PC-9 (cell line): ENCODE measurements around the gene GPR37L1. TPM values are rescaled to one million over a fixed set of nuclear protein-coding genes. Genes with fewer than 3 reads are reported as not detected.

Experiments used
- BruUV-seq: library from RNA; stranded (reverse); fragments of 400-500 nt; replicated peaks from 2 replicates; lab custom pipeline; 2021; lab: Mats Ljungman, UMichigan
- CTCF ChIA-PET: fragments of 300-600 bp; sonication (Branson Sonifier 250); formaldehyde crosslinking; loops from one replicate; lab custom pipeline; 2022; ENCODE audit warnings: antibody characterized with exemption; lab: Charles Lee
- POLR2A ChIA-PET: fragments of 300-600 bp; sonication (Branson Sonifier 250); formaldehyde crosslinking; loops from one replicate; lab custom pipeline; 2022; ENCODE audit warnings: antibody characterized with exemption; ENCODE audit not compliant: unreplicated experiment; lab: Charles Lee
- DNase-seq, 2 experiments: peaks; one replicate each; pipeline versions ENCODE4 v3.0.0 to v3.0.0-alpha.2; 2015 to 2022; ENCODE audit warnings: mixed read lengths in 1 of 2
- H2AFZ ChIP-seq: fragments of 200-600 bp; sonication (generic); 2 replicates; pipeline ENCODE4 v1.8.1; 2017; ENCODE audit warnings: antibody characterized with exemption
- H3F3A ChIP-seq: fragments of 200-600 bp; sonication (generic); 2 replicates; pipeline ENCODE4 v1.8.1; 2017; ENCODE audit warnings: antibody characterized with exemption, mild to moderate bottlenecking, low read depth; ENCODE audit not compliant: insufficient read depth
- H3K27ac ChIP-seq: fragments of 200-600 bp; sonication (generic); 2 replicates; pipeline ENCODE4 v1.6.1; 2016; ENCODE audit warnings: mixed run types
- H3K27me3 ChIP-seq: fragments of 200-600 bp; sonication (generic); 2 replicates; pipeline ENCODE4 v1.6.1; 2016; ENCODE audit warnings: low read depth, mixed run types; ENCODE audit not compliant: insufficient read depth
- H3K36me3 ChIP-seq: fragments of 200-600 bp; sonication (generic); 2 replicates; pipeline ENCODE4 v1.6.1; 2016; ENCODE audit warnings: low read depth, mixed run types
- H3K4me1 ChIP-seq: fragments of 200-600 bp; sonication (generic); replicated peaks from 2 replicates; pipeline ENCODE4 v1.6.1; 2016; ENCODE audit warnings: mixed run types; ENCODE audit not compliant: insufficient read depth
- H3K4me2 ChIP-seq: fragments of 200-600 bp; sonication (generic); 2 replicates; pipeline ENCODE4 v1.6.1; 2017; ENCODE audit warnings: mixed run types
- H3K4me3 ChIP-seq: fragments of 200-600 bp; sonication (generic); 2 replicates; pipeline ENCODE4 v1.6.1; 2016; ENCODE audit warnings: mixed run types
- H3K79me2 ChIP-seq: fragments of 200-600 bp; sonication (generic); 2 replicates; pipeline ENCODE4 v1.6.1; 2017; ENCODE audit warnings: low read depth, mixed run types
- H3K9me2 ChIP-seq: fragments of 200-600 bp; sonication (generic); 2 replicates; pipeline ENCODE4 v1.8.1; 2017; ENCODE audit warnings: mild to moderate bottlenecking; ENCODE audit not compliant: insufficient read depth
- H3K9me3 ChIP-seq: fragments of 200-600 bp; sonication (generic); 2 replicates; pipeline ENCODE4 v1.8.1; 2016; ENCODE audit warnings: low read depth; ENCODE audit not compliant: insufficient read depth
- H4K20me1 ChIP-seq: fragments of 200-600 bp; sonication (generic); 2 replicates; pipeline ENCODE4 v1.8.1; 2017; ENCODE audit not compliant: insufficient read depth
- EZH2 ChIP-seq: fragments of 200-600 bp; sonication (generic); IDR thresholded peaks from 2 replicates; pipeline ENCODE4 v1.8.0; 2017; ENCODE audit warnings: antibody characterized with exemption, low read depth
- intact Hi-C: fragments of 100-400 bp; cut with micrococcal nuclease; formaldehyde crosslinking; loops from one replicate; pipeline ENCODE4 v1.10.0; 2022; ENCODE audit not compliant: unreplicated experiment
- total RNA-seq: library from RNA; stranded (reverse); gene quantifications from 2 replicates; pipeline ENCODE4 v1.2.3, GENCODE V29; 2021
- TF ChIP-seq, protein P1 (sequence below): fragments of 200-600 bp; sonication (generic); conservative IDR thresholded peaks from 2 replicates; pipeline ENCODE4 v1.6.1; 2017; ENCODE audit warnings: mixed run types, antibody characterized with exemption, mild to moderate bottlenecking, moderate library complexity

The GPR37L1 gene
- total RNA-seq, 1 experiment from 2014 or later, result 0.33 TPM

DNA sequence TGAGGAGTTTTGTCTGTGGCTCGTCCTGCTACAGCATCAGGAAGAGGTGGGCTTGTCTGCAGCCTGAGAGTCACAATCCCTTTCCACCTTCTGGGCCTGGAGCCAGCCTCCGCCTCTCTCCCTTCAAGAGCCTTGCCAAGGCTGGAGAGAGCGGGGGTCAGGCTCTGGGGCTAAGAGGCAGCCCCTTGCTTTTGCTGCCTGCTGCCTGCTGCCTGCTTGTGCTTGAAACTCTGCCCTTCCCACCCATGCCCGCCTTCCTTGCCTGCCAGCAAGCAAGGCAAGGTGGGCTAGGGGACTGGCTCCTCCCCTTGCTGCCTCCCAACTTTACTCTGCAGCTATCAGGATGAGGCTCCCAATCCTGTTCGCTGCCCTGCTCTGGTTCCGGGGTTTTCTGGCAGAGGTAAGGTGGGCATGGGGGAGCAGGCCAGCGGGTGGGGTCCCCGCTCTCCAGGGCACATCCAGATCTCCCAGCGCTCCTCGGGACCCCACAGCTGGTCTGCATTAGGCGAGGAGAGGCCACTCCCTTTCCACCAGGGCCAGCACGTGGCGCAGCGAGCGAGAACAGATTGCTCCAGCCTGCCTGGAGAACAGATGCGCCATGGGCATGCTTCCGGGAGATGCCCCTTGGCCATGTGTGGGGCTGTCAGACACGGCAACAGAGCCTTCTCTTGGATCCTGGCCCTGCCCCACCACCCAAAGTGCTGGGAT is 45.1 kb downstream of the GPR37L1 start:
- ChIA-PET POLR2A (no interaction called here), CTCF (no interaction called here)
- H3K36me3 ChIP-seq, result no peaks in the 10 kb centered on the region
- peaks cover 7% of the 10 kb centered on the region; the same call in 1 of the 2 replicates for H3K27me3 ChIP-seq
- H3K27ac ChIP-seq, result no peak overlapping the region
- H3K4me3 ChIP-seq, result no peak overlapping the region
- DNase-seq, result no peak
- intact Hi-C loops, result no loop called here
- no TSS peak for BruUV-seq
- H2AFZ ChIP-seq, result no peak overlapping the region
- no peak for TF ChIP-seq EZH2
- TF ChIP-seq, protein P1, sequence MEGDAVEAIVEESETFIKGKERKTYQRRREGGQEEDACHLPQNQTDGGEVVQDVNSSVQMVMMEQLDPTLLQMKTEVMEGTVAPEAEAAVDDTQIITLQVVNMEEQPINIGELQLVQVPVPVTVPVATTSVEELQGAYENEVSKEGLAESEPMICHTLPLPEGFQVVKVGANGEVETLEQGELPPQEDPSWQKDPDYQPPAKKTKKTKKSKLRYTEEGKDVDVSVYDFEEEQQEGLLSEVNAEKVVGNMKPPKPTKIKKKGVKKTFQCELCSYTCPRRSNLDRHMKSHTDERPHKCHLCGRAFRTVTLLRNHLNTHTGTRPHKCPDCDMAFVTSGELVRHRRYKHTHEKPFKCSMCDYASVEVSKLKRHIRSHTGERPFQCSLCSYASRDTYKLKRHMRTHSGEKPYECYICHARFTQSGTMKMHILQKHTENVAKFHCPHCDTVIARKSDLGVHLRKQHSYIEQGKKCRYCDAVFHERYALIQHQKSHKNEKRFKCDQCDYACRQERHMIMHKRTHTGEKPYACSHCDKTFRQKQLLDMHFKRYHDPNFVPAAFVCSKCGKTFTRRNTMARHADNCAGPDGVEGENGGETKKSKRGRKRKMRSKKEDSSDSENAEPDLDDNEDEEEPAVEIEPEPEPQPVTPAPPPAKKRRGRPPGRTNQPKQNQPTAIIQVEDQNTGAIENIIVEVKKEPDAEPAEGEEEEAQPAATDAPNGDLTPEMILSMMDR, result no peak
- H3K9me2 ChIP-seq, result no peaks in the 10 kb centered on the region
- no peaks in the 10 kb centered on the region for H3K79me2 ChIP-seq
- no peaks in the 10 kb centered on the region for H4K20me1 ChIP-seq
- H3K4me2 ChIP-seq, result no peak overlapping the region
- no peaks in the 10 kb centered on the region for H3K4me1 ChIP-seq
- H3K9me3 ChIP-seq, result no peaks in the 10 kb centered on the region
- no peaks in the 10 kb centered on the region for H3F3A ChIP-seq

DNA sequence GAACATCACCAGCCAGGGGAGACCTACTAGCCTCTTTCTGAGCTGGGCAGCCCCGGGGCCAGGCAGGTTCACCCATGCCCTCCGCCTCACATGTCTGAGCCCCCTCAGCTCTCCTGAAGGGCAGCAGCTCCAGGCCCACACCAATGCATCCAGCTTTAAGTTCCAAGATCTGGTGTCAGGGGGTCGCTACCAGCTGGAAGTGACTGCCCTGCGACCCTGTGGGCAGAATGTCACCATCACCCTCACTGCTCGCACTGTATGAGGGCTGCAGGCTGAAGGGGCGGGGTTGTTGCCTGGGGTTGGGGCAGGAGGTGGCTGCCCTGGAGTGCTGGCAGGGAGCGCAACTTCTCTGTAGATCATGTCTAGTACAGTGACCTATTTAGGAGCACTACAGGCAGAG is 46.1 kb downstream of the GPR37L1 start:
- Histone ChIP-seq H2AFZ (no peak overlapping the region), H3K4me3 (no peak overlapping the region), H3K27me3 (peaks cover 7% of the 10 kb centered on the region; the same call in 1 of the 2 replicates), H3F3A (no peaks in the 10 kb centered on the region), H4K20me1 (no peaks in the 10 kb centered on the region), H3K9me3 (no peaks in the 10 kb centered on the region), H3K9me2 (no peaks in the 10 kb centered on the region), H3K79me2 (no peaks in the 10 kb centered on the region), H3K4me2 (no peak overlapping the region), H3K36me3 (no peaks in the 10 kb centered on the region), H3K27ac (no peak overlapping the region), H3K4me1 (no peaks in the 10 kb centered on the region)
- TF ChIP-seq EZH2, result no peak
- TF ChIP-seq, protein P1, result no peak
- intact Hi-C loops, result no loop called here
- ChIA-PET POLR2A (no interaction called here), CTCF (no interaction called here)
- no TSS peak for BruUV-seq
- no peak for DNase-seq

DNA sequence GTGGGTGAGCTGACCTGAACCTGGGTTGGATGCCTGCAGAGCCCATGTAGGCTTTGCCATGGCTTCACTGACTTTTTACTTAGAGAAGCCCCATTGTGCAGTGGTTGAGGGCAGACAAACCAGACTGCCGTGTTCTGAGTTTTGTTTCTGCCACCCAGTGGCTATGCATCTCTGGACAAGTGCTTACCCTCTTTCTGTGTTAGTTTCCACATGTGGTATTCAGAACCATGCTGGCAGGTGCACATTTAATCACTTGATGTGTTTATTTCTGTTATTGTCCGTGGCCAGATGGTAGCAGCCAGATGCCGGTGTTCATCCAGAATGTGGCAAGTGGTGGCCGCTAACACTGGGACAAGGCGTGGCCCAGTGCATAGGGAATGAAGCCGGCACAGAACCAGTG is 48.0 kb downstream of the GPR37L1 start:
- no TSS peak for BruUV-seq
- no peak overlapping the region for H3K4me3 ChIP-seq
- CTCF ChIA-PET, result interaction anchor here (0.7 kb wide), 1 partner anchor 13 kb away, joined by 3 read pairs; no protein-coding TSS in a partner anchor
- POLR2A ChIA-PET, result no interaction called here
- no peak overlapping the region for H3K27ac ChIP-seq
- H3F3A ChIP-seq, result no peaks in the 10 kb centered on the region
- no peaks in the 10 kb centered on the region for H3K79me2 ChIP-seq
- H3K4me2 ChIP-seq, result no peak overlapping the region
- H3K36me3 ChIP-seq, result no peaks in the 10 kb centered on the region
- no peaks in the 10 kb centered on the region for H4K20me1 ChIP-seq
- intact Hi-C loops, result no loop called here
- no peak overlapping the region for H2AFZ ChIP-seq
- TF ChIP-seq, protein P1, result no peak
- no peak for TF ChIP-seq EZH2
- no peak for DNase-seq
- no peaks in the 10 kb centered on the region for H3K4me1 ChIP-seq
- peaks cover 7% of the 10 kb centered on the region; the same call in 1 of the 2 replicates for H3K27me3 ChIP-seq
- no peaks in the 10 kb centered on the region for H3K9me2 ChIP-seq
- no peaks in the 10 kb centered on the region for H3K9me3 ChIP-seq
